NCI-H2081 (cell line): ENCODE results near the gene ZCCHC4.
"Not testable (repeated sequence)": the region's sequence is repeated elsewhere in the genome, so short reads cannot be mapped to it uniquely, and the experiment has no call there.

Source experiments
- DNase-seq, 2 experiments: peaks; one replicate each; lab custom pipeline; 2025; lab: John Stamatoyannopoulos, UW

Gene ZCCHC4

DNA sequence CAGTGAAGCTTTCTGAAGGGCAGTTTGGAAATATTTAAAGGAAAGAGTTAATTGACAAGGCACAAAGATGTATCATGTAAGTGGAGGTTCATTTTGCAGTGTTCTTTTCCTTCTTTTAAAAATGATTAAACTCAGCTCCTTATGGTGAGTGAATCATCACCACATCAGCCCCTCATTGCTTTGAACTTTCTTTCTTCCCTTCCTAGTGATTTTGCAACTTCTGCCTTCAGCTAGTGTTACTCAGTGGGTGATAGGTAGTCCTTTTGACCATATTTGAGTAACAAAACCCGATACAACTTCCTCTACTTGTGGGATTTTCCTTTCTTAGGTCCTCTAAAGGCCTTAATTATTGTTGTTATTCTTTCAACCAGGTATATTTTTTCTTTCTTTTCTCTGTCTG lies 8.2 kb downstream of the ZCCHC4 start:
- no peak for DNase-seq

DNA sequence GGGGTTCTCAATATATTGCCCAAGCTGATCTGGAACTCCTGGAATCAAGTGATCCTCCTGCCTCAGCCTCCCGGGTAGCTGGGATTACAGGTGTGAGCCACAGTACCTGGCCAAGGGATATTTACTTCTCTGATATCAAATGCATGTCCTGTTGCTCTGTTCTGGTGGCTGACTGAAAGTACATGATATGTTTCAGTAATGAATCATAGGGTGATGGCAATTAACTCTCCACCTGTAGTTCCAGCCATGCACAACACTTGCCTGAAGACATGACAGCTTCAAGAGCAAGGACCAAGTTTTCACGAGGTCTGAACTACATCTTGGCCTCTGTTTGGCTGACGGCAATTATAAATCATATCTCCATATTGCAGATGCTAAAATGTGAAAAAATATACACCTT lies 9.1 kb downstream of the ZCCHC4 start:
- no peak for DNase-seq

GRCh38 chr4:25328463-25328862 lies 15.9 kb downstream of the ZCCHC4 start:
- not testable (repeated sequence) for DNase-seq

GRCh38 chr4:25330335-25330734 lies 17.8 kb downstream of the ZCCHC4 start:
- DNase-seq, result no peak

- DNase-seq, result no peak
These were observed 18.6 kb downstream of the ZCCHC4 start for GRCh38 chr4:25330905-25331808.

DNA sequence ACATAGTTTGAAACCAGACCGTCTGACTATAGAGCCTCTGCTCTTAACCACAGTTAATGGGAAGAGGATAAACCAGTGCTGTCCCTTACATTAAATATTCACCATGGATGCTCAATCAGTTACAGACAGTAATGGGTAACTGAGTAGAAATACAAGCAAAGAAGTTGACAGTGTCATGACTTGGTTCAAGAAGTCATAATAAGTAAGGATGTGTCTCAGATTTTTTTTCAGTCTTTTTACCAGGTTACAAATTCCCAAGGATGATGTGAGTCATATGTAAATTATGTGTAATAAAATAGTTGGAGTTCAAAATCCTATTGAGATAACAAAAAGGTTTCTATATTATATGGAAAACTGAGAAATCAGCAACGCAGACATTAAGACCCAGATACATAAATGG lies 31.1 kb downstream of the ZCCHC4 start:
- no peak for DNase-seq

GRCh38 chr4:25345744-25346143 lies 33.2 kb downstream of the ZCCHC4 start:
- no peak for DNase-seq

DNA sequence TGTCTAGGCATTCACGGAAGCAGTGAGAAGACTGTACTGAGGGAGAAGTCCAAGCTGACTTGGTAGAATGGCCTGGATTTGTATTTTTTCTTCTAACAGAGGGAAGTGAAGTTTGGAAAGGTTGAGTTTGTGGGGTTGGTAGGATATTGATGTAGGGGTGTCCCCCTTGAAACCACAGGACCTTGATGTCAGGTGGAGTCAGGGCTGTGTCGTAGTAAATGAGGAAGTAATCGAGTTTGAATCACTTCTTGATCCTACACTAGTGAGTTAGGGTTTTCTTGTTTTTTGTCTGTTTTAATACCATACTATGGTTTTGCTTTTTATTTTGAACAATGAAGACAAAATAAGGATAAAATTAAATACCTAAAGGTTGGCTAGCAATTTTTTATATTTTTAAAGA lies 34.3 kb downstream of the ZCCHC4 start:
- DNase-seq, result no peak

DNA sequence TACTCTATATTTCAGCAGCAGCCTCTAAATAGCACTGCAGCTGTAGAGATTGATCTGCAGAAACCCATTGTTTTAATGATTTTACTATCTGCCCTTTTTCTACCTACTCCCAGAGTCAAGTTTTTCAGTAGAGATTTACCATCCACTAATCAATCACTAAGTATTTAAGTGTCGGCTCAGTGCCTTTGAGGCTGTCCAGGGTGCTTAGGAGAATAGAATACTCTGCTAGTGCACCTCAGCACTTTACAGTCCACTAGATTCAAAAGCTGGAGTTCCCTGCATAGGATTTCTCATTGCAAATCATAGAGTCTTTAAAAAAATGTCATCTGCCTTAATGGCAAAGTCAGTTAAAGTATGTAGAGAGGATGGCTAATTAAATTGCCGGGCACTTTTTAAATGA lies 34.9 kb downstream of the ZCCHC4 start:
- no peak for DNase-seq

DNA sequence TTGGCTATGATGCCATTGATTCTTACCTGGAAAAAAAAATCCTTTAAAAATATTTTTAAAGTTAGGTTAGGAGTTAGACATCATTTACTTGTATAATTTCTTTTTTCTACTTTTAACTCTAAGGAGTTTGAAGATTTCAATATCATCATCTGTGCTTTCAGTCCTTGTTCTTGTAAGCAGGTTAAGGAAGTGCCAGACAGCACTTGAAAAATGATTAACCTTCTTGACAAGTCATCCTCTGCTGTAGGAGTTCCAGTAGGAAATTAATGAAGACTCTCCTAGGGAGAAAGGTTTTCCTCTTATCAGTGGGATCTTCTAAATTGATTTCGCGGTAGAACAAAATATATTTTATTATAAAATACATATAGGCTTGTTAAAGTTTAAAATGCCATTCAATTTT lies 35.4 kb downstream of the ZCCHC4 start:
- no peak for DNase-seq

DNA sequence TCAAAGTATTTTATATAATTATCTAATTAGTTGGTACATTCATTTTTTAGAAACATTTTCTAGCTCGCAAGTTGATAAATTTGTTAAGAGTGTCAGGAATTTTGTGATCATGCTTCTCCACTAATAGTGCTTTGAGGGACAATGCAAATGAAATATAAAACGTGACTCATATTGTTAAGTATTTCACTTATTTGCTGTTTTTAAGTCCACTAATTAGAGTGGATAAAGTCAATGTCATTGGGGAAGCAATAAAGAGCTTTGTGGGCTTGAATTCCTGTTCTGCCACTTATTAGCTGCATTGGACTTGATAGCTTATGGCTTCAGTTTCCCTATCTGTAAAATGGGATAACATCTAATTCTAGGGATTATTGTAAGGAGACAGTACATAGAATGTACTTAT lies 38.0 kb downstream of the ZCCHC4 start:
- DNase-seq, result no peak

GRCh38 chr4:25351777-25352416 lies 39.3 kb downstream of the ZCCHC4 start:
- DNase-seq, result no peak

GRCh38 chr4:25356068-25356467 lies 43.5 kb downstream of the ZCCHC4 start:
- no peak for DNase-seq

GRCh38 chr4:25358515-25359275 lies 46.1 kb downstream of the ZCCHC4 start:
- peak in 1 of 2 experiments; percentile 60 for DNase-seq

- peak in 1 of 2 experiments; percentile 42 for DNase-seq
These were observed 48.7 kb downstream of the ZCCHC4 start for GRCh38 chr4:25361253-25361652.

DNA sequence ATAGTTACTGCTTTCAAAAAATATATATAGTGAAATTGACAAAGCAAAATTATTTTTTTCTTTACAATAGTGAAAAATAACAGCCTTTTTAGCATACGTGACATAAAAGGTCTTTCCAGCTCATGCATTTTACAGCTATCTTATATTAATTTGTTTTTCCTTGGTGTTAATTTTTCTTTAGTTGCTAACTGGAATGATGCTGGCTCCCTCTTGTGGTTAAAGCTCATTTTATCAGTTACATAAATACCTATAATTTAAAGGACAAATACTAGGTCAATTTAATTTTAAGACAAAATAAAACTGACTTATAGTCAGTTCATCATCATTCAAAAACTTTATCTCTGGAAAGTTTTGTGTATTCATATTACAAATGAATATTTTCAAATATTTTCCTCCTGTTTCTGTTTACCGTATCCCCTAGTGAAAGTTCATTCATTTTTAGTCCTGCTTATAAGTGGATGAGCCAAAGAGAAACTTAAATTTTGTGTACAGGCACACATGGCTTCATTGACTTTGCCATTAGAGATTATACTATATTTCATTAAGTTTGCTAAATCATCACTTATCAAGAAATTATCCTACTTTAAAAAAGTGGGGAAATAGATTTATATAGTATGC lies 54.5 kb downstream of the ZCCHC4 start:
- DNase-seq, result peak; percentile 21 to 51

- no peak for DNase-seq
These were observed 55.3 kb downstream of the ZCCHC4 start for GRCh38 chr4:25367877-25368276.

DNA sequence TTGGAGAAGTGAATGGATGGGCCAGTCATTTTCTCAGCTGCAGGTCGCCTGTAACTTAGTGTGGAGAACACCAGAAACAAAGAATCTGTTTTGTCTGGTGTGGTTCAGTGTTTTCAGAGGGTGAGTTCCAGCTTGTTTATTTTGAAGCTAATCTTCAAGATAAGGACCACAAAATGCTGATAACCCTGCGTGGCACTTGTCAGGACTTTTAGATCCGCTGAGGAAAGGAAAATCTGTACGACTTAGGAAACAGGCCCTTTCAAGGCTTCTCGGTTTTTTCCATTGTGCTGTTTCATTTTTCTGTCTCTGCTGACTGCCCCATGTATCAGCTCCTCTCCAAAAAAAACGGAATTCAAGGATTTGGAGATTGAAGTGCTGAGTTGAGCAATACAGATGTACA lies 55.7 kb downstream of the ZCCHC4 start:
- DNase-seq, result no peak

GRCh38 chr4:25370242-25370641 lies 57.7 kb downstream of the ZCCHC4 start:
- peak in 1 of 2 experiments; percentile 69 for DNase-seq

GRCh38 chr4:25372549-25372948 lies 60.0 kb downstream of the ZCCHC4 start:
- DNase-seq, result not testable (repeated sequence)

DNA sequence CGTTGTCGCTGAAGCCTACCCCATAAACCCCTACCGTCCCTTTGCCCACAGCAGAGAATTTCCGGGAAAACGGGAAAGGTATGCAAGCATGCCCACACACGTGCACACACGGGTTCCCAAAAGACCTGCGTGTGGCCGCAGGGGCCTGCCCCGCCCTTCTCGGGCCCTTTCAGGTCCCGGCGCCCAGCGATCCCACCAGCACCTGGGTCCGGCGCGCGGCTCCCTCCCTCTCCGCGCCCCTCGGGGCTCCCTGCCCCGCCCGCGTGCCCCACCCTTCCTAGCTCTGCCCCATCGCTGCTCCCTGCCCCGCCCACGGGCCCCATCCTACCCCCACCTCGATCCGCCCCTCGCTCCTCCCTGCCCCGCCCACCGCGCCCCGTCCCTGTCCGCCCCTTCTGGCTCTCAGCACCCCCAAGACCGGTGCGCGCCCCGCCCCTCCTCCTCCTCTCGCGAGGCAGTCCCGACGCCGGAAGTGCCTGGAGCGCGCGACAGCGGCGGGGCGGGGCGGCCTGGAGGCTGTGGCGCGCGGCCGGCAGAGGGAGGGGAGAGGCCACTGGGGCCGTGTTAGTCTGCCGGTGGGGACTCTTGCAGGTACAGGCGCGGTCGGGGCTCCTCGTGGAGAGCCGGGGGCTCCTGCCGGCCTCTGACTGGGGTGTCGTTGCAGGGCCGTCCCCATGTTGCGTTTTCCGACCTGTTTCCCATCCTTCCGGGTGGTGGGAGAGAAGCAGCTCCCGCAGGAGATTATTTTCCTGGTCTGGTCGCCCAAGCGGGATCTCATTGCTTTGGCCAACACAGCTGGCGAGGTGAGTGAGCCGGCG lies 64.4 kb downstream of the ZCCHC4 start, which contains the start of gene ANAPC4:
Gene ANAPC4, plus strand, starts transcription at position 510 of the 818 bp plus-strand sequence. Its CDS starts 165 bp downstream, at position 675.
- peak; percentile 92 to 95 for DNase-seq
